MM.1S (cell line): ENCODE measurements around the gene BCL11A.

Experiments used
- DNase-seq: peaks from one replicate; pipeline ENCODE4 v3.0.0-alpha.2; 2015
- H2AFZ ChIP-seq: fragments of 300-600 bp; sonication (generic); 2 replicates; pipeline ENCODE4 v1.6.0; 2016; ENCODE audit warnings: antibody characterized with exemption, low read length
- H3F3A ChIP-seq: fragments of 300-600 bp; sonication (generic); 2 replicates; pipeline ENCODE4 v1.6.1; 2016; ENCODE audit warnings: mild to moderate bottlenecking, antibody characterized with exemption, low read length, moderate library complexity, mixed read lengths; ENCODE audit not compliant: insufficient read depth
- H3K27ac ChIP-seq: fragments of 300-600 bp; sonication (generic); 2 replicates; pipeline ENCODE4 v1.5.1; 2016; ENCODE audit warnings: mild to moderate bottlenecking, low read length
- H3K27me3 ChIP-seq: fragments of 300-600 bp; sonication (generic); replicated peaks from 2 replicates; pipeline ENCODE4 v1.6.0; 2016; ENCODE audit warnings: low read length; ENCODE audit not compliant: insufficient read depth
- H3K36me3 ChIP-seq: fragments of 300-600 bp; sonication (generic); replicated peaks from 2 replicates; pipeline ENCODE4 v1.6.1; 2016; ENCODE audit warnings: mild to moderate bottlenecking, low read length, mixed read lengths; ENCODE audit not compliant: insufficient read depth
- H3K4me1 ChIP-seq: fragments of 300-600 bp; sonication (generic); 2 replicates; pipeline ENCODE4 v1.6.1; 2016; ENCODE audit warnings: low read length, mixed read lengths
- H3K4me2 ChIP-seq: fragments of 300-600 bp; sonication (generic); 2 replicates; pipeline ENCODE4 v1.6.0; 2016; ENCODE audit warnings: low read depth, low read length
- H3K4me3 ChIP-seq: fragments of 300-600 bp; sonication (generic); 2 replicates; pipeline ENCODE4 v1.5.1; 2016; ENCODE audit warnings: low read length, mixed read lengths
- H3K79me2 ChIP-seq: fragments of 300-600 bp; sonication (generic); 2 replicates; pipeline ENCODE4 v1.6.1; 2016; ENCODE audit warnings: mixed run types, low read length, mixed read lengths
- H3K9ac ChIP-seq: fragments of 300-600 bp; sonication (generic); 2 replicates; pipeline ENCODE4 v1.6.1; 2016; ENCODE audit warnings: low read length, mixed read lengths
- H3K9me2 ChIP-seq: fragments of 300-600 bp; sonication (generic); replicated peaks from 2 replicates; pipeline ENCODE4 v1.6.1; 2016; ENCODE audit warnings: mild to moderate bottlenecking, low read length, mixed read lengths; ENCODE audit not compliant: insufficient read depth
- H3K9me3 ChIP-seq: fragments of 300-600 bp; sonication (generic); replicated peaks from 2 replicates; pipeline ENCODE4 v1.6.1; 2016; ENCODE audit warnings: mild to moderate bottlenecking, low read length, mixed read lengths; ENCODE audit not compliant: insufficient read depth
- H4K20me1 ChIP-seq: fragments of 300-600 bp; sonication (generic); 2 replicates; pipeline ENCODE4 v1.6.1; 2016; ENCODE audit warnings: mild to moderate bottlenecking, low read length, moderate library complexity, mixed read lengths; ENCODE audit not compliant: insufficient read depth
- EZH2 ChIP-seq: fragments of 300-600 bp; sonication (generic); optimal IDR thresholded peaks from 2 replicates; pipeline ENCODE3; 2017; ENCODE audit warnings: low read depth, mild to moderate bottlenecking, antibody characterized with exemption, low read length, mixed read lengths
- EZH2phosphoT487 ChIP-seq: fragments of 300-600 bp; sonication (generic); IDR thresholded peaks from 2 replicates; pipeline ENCODE4 v1.6.1; 2018; ENCODE audit warnings: antibody characterized with exemption, low read length
- TF ChIP-seq, protein P1 (sequence below): fragments of 300-600 bp; sonication (generic); IDR thresholded peaks from 2 replicates; pipeline ENCODE4 v1.5.1; 2016; ENCODE audit warnings: antibody characterized with exemption, low read length, mixed read lengths

BCL11A gene

DNA sequence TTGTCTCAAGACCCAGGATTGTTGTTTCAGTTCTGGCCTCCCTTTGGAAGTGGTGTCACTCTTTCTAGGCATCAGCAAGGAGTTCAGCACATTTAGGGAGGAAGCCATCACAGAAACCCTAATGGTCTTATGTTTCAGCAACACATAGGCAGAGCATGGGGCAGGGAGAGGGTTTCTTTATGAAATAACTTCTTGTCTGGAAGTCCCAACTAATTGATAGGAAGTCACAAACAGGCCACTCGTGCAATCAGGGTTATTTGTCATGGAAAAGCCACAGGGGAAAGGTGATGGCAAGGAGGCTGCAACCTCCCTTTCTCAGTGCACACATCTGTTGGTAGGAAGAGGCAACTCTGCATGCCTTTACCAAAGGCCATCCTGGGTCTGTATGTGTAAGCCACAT lies 103.0 kb downstream of the BCL11A start:
- Histone ChIP-seq H2AFZ (no peak overlapping the region), H3F3A (peaks cover 6% of the 10 kb centered on the region; the same call in 1 of the 2 replicates), H3K9me2 (no peaks in the 10 kb centered on the region), H3K4me1 (peaks cover 20% of the 10 kb centered on the region), H3K9ac (no peak overlapping the region), H3K4me3 (no peak overlapping the region), H3K27ac (no peak overlapping the region), H3K9me3 (no peaks in the 10 kb centered on the region), H4K20me1 (no peaks in the 10 kb centered on the region), H3K4me2 (no peak overlapping the region), H3K36me3 (no peaks in the 10 kb centered on the region), H3K27me3 (no peaks in the 10 kb centered on the region), H3K79me2 (no peaks in the 10 kb centered on the region)
- no peak for DNase-seq
- TF ChIP-seq EZH2 = no peak
- no peak for TF ChIP-seq EZH2phosphoT487
- TF ChIP-seq, protein P1, sequence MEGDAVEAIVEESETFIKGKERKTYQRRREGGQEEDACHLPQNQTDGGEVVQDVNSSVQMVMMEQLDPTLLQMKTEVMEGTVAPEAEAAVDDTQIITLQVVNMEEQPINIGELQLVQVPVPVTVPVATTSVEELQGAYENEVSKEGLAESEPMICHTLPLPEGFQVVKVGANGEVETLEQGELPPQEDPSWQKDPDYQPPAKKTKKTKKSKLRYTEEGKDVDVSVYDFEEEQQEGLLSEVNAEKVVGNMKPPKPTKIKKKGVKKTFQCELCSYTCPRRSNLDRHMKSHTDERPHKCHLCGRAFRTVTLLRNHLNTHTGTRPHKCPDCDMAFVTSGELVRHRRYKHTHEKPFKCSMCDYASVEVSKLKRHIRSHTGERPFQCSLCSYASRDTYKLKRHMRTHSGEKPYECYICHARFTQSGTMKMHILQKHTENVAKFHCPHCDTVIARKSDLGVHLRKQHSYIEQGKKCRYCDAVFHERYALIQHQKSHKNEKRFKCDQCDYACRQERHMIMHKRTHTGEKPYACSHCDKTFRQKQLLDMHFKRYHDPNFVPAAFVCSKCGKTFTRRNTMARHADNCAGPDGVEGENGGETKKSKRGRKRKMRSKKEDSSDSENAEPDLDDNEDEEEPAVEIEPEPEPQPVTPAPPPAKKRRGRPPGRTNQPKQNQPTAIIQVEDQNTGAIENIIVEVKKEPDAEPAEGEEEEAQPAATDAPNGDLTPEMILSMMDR = no peak

DNA sequence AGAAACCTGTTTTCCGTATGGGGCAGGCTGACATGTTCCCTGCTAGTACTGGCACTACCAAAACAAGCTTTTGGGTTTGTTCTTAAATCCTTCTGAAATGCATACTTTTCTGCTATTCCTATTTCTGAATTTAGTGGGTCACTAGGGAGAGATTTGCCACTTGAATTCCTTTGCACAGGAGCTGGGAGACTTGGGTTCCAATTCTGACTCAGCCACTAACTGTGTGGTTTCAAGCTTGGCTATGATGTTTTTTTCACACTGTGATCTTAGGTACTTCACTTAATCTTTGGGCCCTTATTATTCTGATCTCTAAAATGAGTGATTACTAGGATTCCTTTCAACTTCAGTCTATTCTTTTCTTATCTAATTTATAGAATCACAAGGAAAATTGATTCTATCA lies 105.5 kb downstream of the BCL11A start:
- H3K27me3 ChIP-seq = no peaks in the 10 kb centered on the region
- H4K20me1 ChIP-seq = no peaks in the 10 kb centered on the region
- peaks cover 20% of the 10 kb centered on the region for H3K4me1 ChIP-seq
- DNase-seq = no peak
- no peak overlapping the region for H3K9ac ChIP-seq
- H3K79me2 ChIP-seq = no peaks in the 10 kb centered on the region
- no peak overlapping the region for H3K4me2 ChIP-seq
- no peaks in the 10 kb centered on the region for H3K9me2 ChIP-seq
- no peak overlapping the region for H3K27ac ChIP-seq
- peaks cover 6% of the 10 kb centered on the region; the same call in 1 of the 2 replicates for H3F3A ChIP-seq
- H3K9me3 ChIP-seq = no peaks in the 10 kb centered on the region
- TF ChIP-seq, protein P1 = no peak
- no peak for TF ChIP-seq EZH2phosphoT487
- H3K4me3 ChIP-seq = no peak overlapping the region
- H3K36me3 ChIP-seq = no peaks in the 10 kb centered on the region
- H2AFZ ChIP-seq = no peak overlapping the region

DNA sequence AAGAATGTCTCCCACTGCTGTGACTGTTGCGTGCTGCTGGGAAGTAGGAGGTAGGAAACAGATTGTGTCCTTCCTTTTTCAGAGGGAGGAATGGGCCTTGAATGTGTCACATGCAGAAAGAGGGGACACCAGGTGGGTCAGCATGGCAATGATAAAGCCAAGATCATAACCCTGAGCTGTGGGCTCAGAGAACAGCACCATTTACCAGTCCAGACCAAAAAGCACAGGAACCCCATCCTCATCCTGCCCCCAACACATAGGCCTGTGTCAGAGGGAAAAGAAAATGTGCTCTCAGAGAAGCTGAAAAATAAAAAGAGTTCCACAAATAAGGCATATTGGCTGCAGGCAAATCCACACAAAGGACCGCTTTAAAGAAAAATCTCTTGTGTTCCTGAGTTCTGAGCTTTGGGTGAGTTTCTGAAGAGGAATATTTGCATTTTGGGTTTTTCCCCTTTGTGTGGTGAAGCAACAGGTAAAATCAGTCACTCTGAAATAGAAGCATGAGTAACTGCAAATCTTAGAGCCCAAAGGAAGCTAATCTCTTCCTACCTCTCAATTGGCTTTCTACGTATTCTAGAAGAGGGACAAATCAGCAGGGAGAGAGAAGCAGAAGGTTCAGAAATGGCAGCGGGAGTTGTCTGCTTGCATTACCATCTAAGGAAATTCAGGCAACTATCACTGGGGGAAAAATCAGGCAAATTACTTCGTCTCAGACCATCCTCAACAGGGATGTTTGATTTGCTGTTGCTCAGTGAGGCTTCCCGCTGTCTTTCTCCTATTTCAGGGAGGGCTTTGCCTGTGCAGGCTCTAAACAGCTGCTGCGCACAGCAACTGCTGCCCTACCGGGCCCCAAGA lies 106.8 kb downstream of the BCL11A start:
- TF ChIP-seq EZH2 = no peak
- TF ChIP-seq, protein P1 = no peak
- no peak for TF ChIP-seq EZH2phosphoT487
- peaks cover 20% of the 10 kb centered on the region for H3K4me1 ChIP-seq
- peak; percentile 68 for DNase-seq
- H3K36me3 ChIP-seq = no peaks in the 10 kb centered on the region
- peaks cover 6% of the 10 kb centered on the region; the same call in 1 of the 2 replicates for H3F3A ChIP-seq
- H3K4me3 ChIP-seq = no peak overlapping the region
- peak overlapping the region; percentile 42 for H3K4me2 ChIP-seq
- H3K27me3 ChIP-seq = no peaks in the 10 kb centered on the region
- H2AFZ ChIP-seq = peak overlapping the region; percentile 55
- no peaks in the 10 kb centered on the region for H4K20me1 ChIP-seq
- H3K27ac ChIP-seq = peak overlapping the region; percentile 56; the same call in 1 of the 2 replicates
- H3K9me3 ChIP-seq = no peaks in the 10 kb centered on the region
- H3K9ac ChIP-seq = no peak overlapping the region; the same call in 1 of the 2 replicates
- no peaks in the 10 kb centered on the region for H3K9me2 ChIP-seq
- H3K79me2 ChIP-seq = no peaks in the 10 kb centered on the region
